ENCODE measurements around the gene SH3BGR.

SH3BGR gene

GRCh38 chr21:39466584-39466983 lies 14.8 kb downstream of the SH3BGR start:
- Histone ChIP-seq H3K9me3 (ENCODE audit: insufficient read depth, low read depth, low read length) (no peaks in the 10 kb centered on the region), H3F3A (ENCODE audit: low read depth) (no peaks in the 10 kb centered on the region), H3K36me3 (ENCODE audit: insufficient read depth, low read length) (no peaks in the 10 kb centered on the region), H3K9ac (ENCODE audit: low read depth, low read length, poor library complexity, severe bottlenecking) (no peak overlapping the region), H3K27me3 (ENCODE audit: insufficient read depth, low read length, poor library complexity, severe bottlenecking) (no peaks in the 10 kb centered on the region), H3K79me2 (ENCODE audit: insufficient read depth, low read length) (no peaks in the 10 kb centered on the region), H2AFZ (ENCODE audit: low read length) (no peak overlapping the region), H3K9me2 (replicated peaks; ENCODE audit: low read depth, low read length) (no peaks in the 10 kb centered on the region), H3K4me1 (ENCODE audit: insufficient read depth, low read length, poor library complexity, severe bottlenecking) (no peaks in the 10 kb centered on the region), H3K4me2 (ENCODE audit: low read depth, low read length, poor library complexity, severe bottlenecking) (no peak overlapping the region), H4K20me1 (ENCODE audit: insufficient read depth, low read length, poor library complexity, severe bottlenecking) (no peaks in the 10 kb centered on the region), H3K4me3 (ENCODE audit: low read length, poor library complexity, severe bottlenecking) (no peak overlapping the region)
- TF ChIP-seq EZH2phosphoT487 (IDR thresholded peaks at IDR 0.05; ENCODE audit: borderline replicate concordance) = no peak

GRCh38 chr21:39467746-39468145 lies 16.0 kb downstream of the SH3BGR start:
- TF ChIP-seq, protein P1, sequence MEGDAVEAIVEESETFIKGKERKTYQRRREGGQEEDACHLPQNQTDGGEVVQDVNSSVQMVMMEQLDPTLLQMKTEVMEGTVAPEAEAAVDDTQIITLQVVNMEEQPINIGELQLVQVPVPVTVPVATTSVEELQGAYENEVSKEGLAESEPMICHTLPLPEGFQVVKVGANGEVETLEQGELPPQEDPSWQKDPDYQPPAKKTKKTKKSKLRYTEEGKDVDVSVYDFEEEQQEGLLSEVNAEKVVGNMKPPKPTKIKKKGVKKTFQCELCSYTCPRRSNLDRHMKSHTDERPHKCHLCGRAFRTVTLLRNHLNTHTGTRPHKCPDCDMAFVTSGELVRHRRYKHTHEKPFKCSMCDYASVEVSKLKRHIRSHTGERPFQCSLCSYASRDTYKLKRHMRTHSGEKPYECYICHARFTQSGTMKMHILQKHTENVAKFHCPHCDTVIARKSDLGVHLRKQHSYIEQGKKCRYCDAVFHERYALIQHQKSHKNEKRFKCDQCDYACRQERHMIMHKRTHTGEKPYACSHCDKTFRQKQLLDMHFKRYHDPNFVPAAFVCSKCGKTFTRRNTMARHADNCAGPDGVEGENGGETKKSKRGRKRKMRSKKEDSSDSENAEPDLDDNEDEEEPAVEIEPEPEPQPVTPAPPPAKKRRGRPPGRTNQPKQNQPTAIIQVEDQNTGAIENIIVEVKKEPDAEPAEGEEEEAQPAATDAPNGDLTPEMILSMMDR (conservative IDR thresholded peaks at IDR 0.05; ENCODE audit: low read length) = no peak
- TF ChIP-seq EZH2phosphoT487 (IDR thresholded peaks at IDR 0.05; ENCODE audit: borderline replicate concordance) = no peak
- H3K9me3 ChIP-seq (ENCODE audit: insufficient read depth, low read depth, low read length) = no peaks in the 10 kb centered on the region
- H3K9me2 ChIP-seq (replicated peaks; ENCODE audit: low read depth, low read length) = no peaks in the 10 kb centered on the region
- no peak overlapping the region for H2AFZ ChIP-seq (ENCODE audit: low read length)
- H3K4me3 ChIP-seq (ENCODE audit: low read length, poor library complexity, severe bottlenecking) = no peak overlapping the region
- no peak overlapping the region for H3K4me2 ChIP-seq (ENCODE audit: low read depth, low read length, poor library complexity, severe bottlenecking)
- no peaks in the 10 kb centered on the region for H3K36me3 ChIP-seq (ENCODE audit: insufficient read depth, low read length)
- no peaks in the 10 kb centered on the region for H3K4me1 ChIP-seq (ENCODE audit: insufficient read depth, low read length, poor library complexity, severe bottlenecking)
- H3K9ac ChIP-seq (ENCODE audit: low read depth, low read length, poor library complexity, severe bottlenecking) = no peak overlapping the region
- H3K79me2 ChIP-seq (ENCODE audit: insufficient read depth, low read length) = no peaks in the 10 kb centered on the region
- H4K20me1 ChIP-seq (ENCODE audit: insufficient read depth, low read length, poor library complexity, severe bottlenecking) = no peaks in the 10 kb centered on the region
- no peaks in the 10 kb centered on the region for H3K27me3 ChIP-seq (ENCODE audit: insufficient read depth, low read length, poor library complexity, severe bottlenecking)
- no peaks in the 10 kb centered on the region for H3F3A ChIP-seq (ENCODE audit: low read depth)

- Histone ChIP-seq H3F3A (ENCODE audit: low read depth) (no peaks in the 10 kb centered on the region), H3K4me1 (ENCODE audit: insufficient read depth, low read length, poor library complexity, severe bottlenecking) (no peaks in the 10 kb centered on the region), H3K9me3 (ENCODE audit: insufficient read depth, low read depth, low read length) (no peaks in the 10 kb centered on the region), H3K27me3 (ENCODE audit: insufficient read depth, low read length, poor library complexity, severe bottlenecking) (no peaks in the 10 kb centered on the region), H3K4me2 (ENCODE audit: low read depth, low read length, poor library complexity, severe bottlenecking) (no peak overlapping the region), H3K9ac (ENCODE audit: low read depth, low read length, poor library complexity, severe bottlenecking) (no peak overlapping the region), H3K9me2 (replicated peaks; ENCODE audit: low read depth, low read length) (no peaks in the 10 kb centered on the region), H3K36me3 (ENCODE audit: insufficient read depth, low read length) (no peaks in the 10 kb centered on the region), H3K4me3 (ENCODE audit: low read length, poor library complexity, severe bottlenecking) (no peak overlapping the region), H4K20me1 (ENCODE audit: insufficient read depth, low read length, poor library complexity, severe bottlenecking) (no peaks in the 10 kb centered on the region), H3K79me2 (ENCODE audit: insufficient read depth, low read length) (no peaks in the 10 kb centered on the region), H2AFZ (ENCODE audit: low read length) (no peak overlapping the region)
- TF ChIP-seq EZH2phosphoT487 (IDR thresholded peaks at IDR 0.05; ENCODE audit: borderline replicate concordance) = no peak
- TF ChIP-seq, protein P1 (conservative IDR thresholded peaks at IDR 0.05; ENCODE audit: low read length) = no peak
These were observed 16.8 kb downstream of the SH3BGR start for GRCh38 chr21:39468559-39468958.

DNA sequence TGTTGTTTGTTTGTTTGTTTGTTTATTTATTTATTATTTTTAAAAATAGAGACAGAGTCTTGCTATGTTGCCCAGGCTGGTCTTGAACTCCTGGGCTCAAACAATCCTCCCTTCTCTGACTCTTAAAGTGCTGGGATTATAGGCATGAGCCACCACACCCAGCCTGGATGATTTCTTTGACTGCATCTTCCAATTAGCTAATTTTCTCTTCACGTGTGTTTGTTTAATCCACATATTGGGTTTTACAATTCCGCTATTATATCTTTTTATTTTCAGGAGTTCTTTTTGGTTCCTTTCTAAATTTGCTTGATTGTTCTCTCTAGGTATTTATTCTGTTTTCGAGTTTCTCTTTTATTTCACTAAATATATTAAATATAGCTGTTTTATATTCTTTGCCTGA lies 19.8 kb downstream of the SH3BGR start:
- TF ChIP-seq EZH2phosphoT487 (IDR thresholded peaks at IDR 0.05; ENCODE audit: borderline replicate concordance) = no peak
- TF ChIP-seq, protein P1 (conservative IDR thresholded peaks at IDR 0.05; ENCODE audit: low read length) = no peak
- H3K9me3 ChIP-seq (ENCODE audit: insufficient read depth, low read depth, low read length) = no peaks in the 10 kb centered on the region
- H2AFZ ChIP-seq (ENCODE audit: low read length) = no peak overlapping the region
- no peak overlapping the region for H3K4me2 ChIP-seq (ENCODE audit: low read depth, low read length, poor library complexity, severe bottlenecking)
- H3K9ac ChIP-seq (ENCODE audit: low read depth, low read length, poor library complexity, severe bottlenecking) = no peak overlapping the region
- H3K79me2 ChIP-seq (ENCODE audit: insufficient read depth, low read length) = no peaks in the 10 kb centered on the region
- H3K9me2 ChIP-seq (replicated peaks; ENCODE audit: low read depth, low read length) = no peaks in the 10 kb centered on the region
- H3K36me3 ChIP-seq (ENCODE audit: insufficient read depth, low read length) = no peaks in the 10 kb centered on the region
- no peaks in the 10 kb centered on the region for H3K27me3 ChIP-seq (ENCODE audit: insufficient read depth, low read length, poor library complexity, severe bottlenecking)
- no peak overlapping the region for H3K4me3 ChIP-seq (ENCODE audit: low read length, poor library complexity, severe bottlenecking)
- no peaks in the 10 kb centered on the region for H4K20me1 ChIP-seq (ENCODE audit: insufficient read depth, low read length, poor library complexity, severe bottlenecking)
- H3F3A ChIP-seq (ENCODE audit: low read depth) = no peaks in the 10 kb centered on the region
- H3K4me1 ChIP-seq (ENCODE audit: insufficient read depth, low read length, poor library complexity, severe bottlenecking) = no peaks in the 10 kb centered on the region
